GM18861 (cell line): ENCODE measurements around the gene CALHM2.
"Not testable (repeated sequence)": the region's sequence is repeated elsewhere in the genome, so short reads cannot be mapped to it uniquely, and the experiment has no call there.

Experiments
- ATAC-seq: cut with Tn5 transposase; IDR thresholded peaks from one replicate; pipeline ENCODE4 v1.9.1; 2021; ENCODE audit not compliant: unreplicated experiment

The CALHM2 gene

DNA sequence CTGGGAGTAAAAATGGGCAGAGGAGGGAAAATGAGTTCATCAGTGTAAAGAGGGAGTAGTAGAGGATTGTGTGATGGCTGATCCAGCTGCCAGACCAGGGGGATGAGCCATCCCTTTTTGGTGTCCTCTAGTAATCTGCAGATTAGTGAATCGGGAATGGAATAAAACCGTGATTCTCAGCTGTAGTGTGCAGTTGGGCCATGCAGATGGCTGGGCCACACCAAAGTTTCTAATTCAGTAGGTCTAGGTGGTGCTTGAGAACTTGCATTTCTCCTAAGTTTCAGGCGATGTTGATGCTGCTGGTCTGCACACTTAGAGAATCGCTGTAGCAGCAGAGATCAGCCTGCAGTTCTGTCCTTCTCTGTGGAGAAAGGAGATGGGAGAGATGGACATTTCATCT, 33.1 kb downstream of the CALHM2 start:
- no peak for ATAC-seq

DNA sequence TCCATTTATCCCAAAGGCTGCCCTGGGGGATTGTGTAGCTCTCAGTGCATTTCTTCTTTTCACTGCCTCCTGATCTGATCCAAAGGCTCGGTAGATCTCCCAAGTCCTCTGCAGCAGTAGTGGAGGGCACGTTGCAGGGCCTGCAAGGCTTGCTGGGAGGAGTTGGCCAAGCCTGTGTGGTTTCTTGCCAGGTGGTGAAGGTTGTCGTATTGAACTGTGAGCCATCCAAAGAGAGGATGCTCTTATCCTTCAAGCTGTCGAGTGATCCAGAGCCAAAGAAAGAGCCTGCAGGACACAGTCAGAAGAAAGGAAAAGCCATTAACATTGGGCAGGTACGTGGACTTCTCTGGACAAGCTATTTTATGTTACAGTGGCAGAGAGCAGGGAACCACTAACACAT, 34.6 kb downstream of the CALHM2 start:
- ATAC-seq = no peak

DNA sequence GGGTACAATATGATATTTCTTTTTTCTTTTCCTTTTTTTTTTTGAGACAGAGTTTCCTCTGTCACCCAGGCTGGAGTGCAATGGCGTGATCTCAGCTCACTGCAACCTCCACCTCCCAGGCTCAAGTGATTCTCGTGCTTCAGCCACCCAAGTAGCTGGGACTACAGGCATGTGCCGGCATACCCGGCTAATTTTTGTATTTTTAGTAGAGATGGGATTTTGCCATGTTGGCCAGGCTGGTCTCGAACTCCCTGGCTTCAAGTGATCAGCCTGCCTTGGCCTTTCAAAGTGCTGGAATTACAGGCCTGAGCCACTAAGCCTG, 35.1 kb downstream of the CALHM2 start:
- ATAC-seq = not testable (repeated sequence)

DNA sequence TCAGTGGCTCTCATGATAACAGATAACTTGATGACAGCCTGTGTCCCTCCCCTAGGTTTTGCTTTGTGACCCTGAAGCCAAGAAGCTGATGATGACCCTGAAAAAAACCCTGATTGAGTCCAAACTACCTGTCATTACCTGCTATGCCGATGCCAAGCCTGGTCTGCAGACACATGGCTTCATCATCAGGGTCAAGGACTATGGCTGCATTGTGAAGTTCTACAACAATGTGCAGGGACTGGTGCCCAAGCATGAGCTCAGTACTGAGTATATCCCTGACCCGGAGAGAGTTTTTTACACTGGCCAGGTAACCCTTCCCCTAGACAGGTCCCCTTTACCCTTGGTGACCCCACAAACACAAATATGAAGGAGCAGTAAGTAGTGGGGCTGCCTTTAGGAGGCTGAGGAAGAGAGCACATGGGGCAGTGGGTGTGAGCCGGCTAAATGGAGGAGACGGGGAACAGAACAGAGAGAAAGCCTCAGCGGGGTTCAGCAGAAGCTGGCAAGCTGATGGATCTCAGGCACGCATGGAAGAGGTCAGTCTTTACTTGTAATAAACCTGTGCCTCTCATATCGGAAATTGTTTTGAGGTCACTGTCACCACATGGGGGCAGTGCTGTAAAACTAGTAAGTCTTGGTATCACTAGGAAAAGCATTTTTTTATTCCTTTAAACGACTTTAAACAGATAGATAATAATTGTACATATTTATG, 35.6 kb downstream of the CALHM2 start:
- no peak for ATAC-seq

DNA sequence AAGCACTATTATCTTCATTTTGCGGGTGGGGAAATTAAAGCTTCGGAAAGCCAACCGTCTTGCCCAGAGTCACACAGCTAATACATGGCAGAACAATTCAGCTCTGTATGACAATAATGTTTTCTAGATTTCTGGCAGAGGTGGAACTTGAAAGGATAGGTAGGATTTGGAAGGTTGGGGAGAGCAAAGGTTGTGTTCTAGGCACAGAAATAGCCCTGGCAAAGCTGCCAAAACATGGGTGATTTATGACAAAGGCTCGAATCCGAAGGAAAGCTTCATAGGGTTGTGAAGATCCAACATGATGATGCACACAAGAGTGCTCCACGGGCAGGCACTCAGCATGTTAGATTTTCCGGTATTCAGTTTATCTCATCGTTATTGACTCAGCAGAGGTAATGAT, 36.6 kb downstream of the CALHM2 start:
- no peak for ATAC-seq

DNA sequence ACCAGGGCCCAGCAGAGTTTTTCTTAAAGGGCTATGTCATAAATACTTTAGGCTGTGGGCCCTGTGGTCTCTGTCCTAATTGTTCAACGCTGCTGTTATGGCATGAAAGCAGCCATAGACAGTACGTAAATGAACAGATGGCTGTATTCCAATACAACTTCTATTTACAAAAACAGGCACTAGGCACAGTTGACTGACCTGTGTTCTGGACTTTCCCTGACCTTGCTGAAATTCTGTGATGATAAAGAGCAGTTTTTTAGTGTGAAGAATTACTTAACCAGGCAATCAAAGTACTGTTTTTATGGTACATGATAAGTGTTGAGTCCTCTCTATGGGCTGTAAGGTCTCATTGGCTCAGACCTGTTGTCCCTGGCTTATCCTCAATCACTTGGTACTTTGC, 38.6 kb downstream of the CALHM2 start:
- no peak for ATAC-seq

DNA sequence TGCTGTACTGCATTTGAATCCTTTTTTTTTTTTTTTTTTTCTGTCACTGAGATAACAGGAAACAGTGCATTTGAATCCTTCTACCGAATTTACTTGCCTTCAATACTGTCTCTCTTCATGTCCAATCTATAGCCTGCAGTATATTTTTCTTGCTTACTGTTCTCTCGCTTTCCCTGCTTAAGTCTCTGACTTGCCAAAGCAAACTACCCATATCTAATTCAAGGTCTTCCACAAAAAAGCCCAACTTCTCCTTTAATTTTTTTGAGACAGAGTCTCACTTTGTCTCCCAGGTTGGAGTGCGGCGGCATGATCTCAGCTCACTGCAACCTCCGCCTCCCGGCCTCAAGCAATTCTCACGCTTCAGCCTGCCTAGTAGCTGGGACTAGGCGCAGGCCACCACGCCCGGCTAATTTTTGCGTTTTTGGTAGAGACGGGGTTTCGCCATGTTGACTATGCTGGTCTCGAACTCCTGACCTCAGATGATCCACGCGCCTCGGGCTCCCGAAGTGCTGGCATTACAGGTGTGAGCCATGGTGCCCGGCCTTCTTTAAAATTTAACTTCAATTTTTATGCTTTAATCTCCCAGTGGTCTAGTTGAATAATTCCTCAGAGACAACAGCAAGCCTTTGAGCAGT, 54.9 kb downstream of the CALHM2 start:
- ATAC-seq = no peak

DNA sequence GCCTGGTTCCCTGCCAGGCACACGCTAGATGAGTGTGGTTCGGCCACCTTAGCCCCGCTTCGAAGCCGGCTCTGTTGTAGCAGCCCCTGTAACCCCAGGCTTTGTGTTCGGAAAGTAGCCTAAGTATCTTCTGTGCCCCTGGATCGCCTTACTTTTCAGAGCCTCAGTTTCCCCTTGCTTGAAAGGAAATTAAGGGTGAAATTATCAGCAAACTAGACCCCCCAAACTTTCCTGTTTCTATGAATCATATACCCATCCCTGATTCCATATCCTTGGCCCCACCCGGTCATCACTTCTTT, 55.4 kb downstream of the CALHM2 start:
- no peak for ATAC-seq
